ENCODE results near the gene SMARCC2.
A peak's percentile ranks its signal among the peaks of the same experiment; 100 is the strongest.

Gene SMARCC2

DNA sequence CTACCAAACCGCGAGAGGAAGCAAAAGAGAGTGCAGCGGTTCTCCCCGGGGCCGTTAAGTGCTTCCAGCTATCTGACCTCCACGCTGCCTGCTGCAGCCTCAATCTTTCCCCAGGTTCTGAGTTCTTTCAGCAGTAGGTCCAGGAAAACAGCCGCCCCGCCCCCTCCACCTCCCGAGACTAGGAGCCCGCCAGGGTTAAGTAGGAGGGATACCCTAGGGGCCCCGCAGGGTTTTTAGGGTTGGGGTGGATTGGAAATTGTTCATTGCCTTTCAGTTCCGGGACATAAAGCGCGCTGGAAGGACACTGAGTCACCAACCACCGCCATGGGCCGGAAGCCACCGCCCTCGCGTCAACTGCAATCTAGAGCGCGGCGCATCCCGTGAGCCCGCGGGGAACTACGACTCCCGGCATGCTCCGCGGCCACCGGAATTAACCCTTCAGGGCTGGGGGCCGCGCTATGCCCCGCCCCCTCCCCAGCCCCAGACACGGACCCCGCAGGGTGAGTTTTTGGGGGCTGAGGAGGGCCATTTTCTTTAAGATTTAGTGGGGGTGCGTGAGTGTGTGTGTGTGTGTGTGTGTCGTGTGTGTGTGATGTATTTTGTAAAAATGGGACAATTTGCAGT is 37.0 kb downstream of the SMARCC2 start, which contains the start of gene MYL6B:
Gene MYL6B, plus strand, starts transcription at position 456 of the 624 bp plus-strand sequence. CDS start 1,332 bp downstream, outside the sequence.
- peak; percentile 76 to 78 for DNase-seq (ENCODE audit: low read depth in 2 of 2)

- DNase-seq (ENCODE audit: low read depth in 2 of 2): no peak
Observed at GRCh38 chr12:56151672-56152131, 37.6 kb downstream of the SMARCC2 start.

DNA sequence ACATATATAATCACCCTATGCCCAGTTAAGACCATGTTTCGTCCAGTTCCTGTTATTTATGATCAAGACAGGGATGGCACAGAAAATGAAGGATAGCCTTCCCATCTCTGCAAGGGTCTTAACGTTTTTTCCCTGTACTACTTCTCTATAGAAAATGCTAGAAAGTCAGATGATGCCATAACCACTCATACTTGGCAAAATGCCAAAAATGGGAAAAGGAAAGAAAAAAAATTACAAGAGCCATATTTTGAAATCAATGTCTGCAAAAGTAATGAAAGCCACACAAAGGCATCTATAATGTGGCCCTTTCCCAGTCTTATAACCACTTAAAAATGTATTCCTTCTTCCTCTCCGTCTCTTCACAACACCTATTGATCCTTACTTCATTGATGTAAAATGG is 38.7 kb downstream of the SMARCC2 start:
- no peak for DNase-seq (ENCODE audit: low read depth in 2 of 2)

DNA sequence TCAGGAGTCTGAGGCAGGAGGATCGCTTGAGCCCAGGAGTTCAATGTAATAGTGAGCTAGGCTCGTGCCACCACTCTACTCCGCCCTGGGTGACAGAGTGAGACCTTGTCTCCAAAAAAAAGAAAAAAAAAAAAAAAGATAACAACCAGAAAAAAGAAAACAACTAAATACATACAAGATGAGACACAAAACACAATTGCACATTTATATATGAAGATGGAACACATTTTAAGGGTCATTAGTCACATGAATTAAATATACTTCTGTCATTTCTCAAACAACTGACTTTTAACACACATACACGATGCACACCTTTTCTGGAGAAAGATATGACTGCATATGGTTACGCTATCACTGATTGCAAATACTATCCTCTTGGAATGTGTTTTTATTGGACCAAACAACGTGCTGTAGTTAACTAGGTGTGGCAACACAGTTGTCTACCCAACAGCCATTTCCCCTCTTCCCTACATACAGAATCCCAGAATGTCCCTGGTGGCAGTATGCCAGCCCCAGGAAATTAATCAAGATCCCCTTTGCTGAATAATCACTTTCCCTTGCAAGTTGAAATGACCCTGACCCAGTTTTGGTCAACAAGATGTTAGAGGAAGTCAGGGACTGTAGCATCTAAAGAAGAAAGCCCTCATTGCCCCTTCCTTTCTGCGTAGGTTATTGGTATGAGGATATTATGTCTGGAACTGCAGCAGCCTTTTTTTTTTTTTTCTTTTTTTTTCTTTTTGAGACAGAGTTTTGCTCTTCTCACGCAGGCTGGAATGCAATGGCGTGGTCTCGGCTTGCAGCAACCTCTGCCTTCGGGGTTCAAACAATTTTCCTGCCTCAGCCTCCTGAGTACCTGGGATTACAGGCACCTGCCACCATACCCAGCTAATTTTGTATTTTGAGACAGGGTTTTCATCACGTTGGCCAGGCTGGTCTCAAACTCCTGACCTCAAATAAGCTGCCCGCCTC is 42.5 kb downstream of the SMARCC2 start:
- DNase-seq (ENCODE audit: low read depth in 2 of 2): no peak

DNA sequence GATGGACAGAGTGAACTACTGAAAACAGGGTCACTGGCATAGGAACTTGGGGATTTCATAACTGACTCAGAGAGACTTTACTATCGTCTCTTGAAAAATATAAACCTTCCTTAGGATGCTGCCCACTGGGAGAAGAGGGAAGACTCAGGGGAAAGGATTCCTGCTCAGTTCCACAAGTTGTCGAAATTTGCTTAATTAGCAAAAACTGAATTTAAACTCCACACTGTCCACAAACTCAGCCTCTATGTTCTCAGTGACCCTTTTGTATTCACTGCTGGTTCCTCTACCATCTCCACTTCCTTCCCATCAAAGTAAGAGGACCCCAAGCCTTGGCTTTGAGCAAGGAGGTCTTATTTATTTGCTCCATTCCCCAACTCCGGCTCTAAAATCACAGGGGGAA is 44.1 kb downstream of the SMARCC2 start:
- no peak for DNase-seq (ENCODE audit: low read depth in 2 of 2)

- no peak for DNase-seq (ENCODE audit: low read depth in 2 of 2)
Observed at GRCh38 chr12:56143870-56144269, 45.4 kb downstream of the SMARCC2 start.

DNA sequence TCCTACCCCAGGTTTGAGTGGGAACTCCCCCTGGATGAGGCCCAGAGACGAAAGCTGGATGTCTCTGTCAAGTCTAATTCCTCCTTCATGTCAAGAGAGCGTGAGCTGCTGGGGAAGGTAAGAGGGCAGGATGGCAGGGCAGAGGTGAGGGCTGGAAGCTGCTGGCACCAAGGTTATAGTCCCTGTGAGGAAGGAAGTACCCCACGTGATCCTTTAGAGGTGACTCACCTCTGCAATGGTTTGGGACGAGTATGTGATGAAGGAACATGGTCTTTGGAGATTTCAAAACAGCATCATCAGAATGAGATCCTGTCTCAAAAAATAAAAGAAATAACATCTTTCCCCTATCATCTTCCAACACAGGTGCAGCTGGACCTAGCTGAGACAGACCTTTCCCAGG is 46.1 kb downstream of the SMARCC2 start:
- no peak for DNase-seq (ENCODE audit: low read depth in 2 of 2)

DNA sequence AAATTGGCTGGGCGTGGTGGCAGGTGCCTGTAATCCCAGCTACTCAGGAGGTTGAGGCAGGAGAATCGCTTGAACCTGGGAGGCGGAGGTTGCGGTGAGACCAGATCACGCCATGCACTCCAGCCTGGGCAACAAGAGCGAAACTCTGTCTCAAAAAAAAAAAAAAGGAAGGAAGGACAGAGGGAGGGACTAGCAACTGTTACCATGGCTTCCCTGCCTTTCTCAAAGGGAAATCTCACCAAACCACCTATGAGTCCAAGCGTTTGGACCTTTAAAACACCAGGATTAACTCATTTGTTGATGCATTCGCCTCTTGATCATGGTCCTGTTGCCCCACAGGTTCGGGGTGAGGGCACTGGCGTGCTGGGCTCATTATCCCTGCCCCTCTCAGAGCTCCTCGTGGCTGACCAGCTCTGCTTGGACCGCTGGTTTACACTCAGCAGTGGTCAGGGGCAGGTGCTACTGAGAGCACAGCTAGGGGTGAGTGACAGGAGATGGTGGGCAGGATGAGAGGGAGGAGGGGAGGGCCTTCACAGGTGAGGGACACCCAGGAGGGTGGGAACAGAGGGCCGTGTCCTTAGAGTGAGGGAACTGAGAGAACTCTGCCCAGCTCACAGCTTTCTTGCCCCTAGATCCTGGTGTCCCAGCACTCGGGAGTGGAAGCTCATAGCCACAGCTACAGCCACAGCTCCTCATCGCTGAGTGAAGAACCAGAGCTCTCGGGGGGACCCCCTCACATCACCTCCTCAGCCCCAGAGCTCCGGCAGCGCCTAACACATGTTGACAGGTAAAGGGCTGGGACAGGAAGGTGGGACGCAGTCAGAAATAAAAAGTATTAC is 47.1 kb downstream of the SMARCC2 start:
- no peak for DNase-seq (ENCODE audit: low read depth in 2 of 2)

DNA sequence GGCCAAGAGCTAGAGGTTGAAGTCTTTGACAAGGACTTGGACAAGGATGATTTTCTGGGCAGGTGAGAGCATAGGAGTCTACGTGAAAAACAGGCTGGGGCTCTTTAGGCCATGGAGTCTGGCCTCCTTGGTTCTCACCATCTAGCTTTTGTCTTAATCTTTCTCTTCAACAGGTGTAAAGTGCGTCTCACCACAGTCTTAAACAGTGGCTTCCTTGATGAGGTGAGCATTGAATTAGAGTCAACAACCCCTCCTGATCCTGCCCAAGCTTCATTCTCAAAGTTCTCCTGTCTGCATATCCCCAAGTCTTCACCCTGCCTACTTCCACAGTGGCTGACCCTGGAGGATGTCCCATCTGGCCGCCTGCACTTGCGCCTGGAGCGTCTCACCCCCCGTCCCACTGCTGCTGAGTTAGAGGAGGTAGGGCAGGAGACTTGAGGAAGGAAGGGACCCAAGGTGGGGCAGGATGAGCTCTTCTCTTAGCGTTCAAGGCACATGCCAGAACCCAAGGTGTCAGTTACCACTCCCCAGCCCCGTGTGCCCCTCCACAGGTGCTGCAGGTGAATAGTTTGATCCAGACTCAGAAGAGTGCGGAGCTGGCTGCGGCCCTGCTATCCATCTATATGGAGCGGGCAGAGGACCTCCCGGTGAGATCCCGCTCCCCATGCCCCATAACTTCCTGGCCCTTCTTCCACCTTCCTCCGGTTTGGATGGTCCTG is 51.3 kb downstream of the SMARCC2 start:
- no peak for DNase-seq (ENCODE audit: low read depth in 2 of 2)

GRCh38 chr12:56134897-56135296 is 54.4 kb downstream of the SMARCC2 start:
- no peak for DNase-seq (ENCODE audit: low read depth in 2 of 2)

GRCh38 chr12:56130876-56131275 is 58.4 kb downstream of the SMARCC2 start:
- DNase-seq (ENCODE audit: low read depth in 2 of 2): no peak

- DNase-seq (ENCODE audit: low read depth in 2 of 2): no peak
Observed at GRCh38 chr12:56129942-56130495, 59.3 kb downstream of the SMARCC2 start.

GRCh38 chr12:56129206-56129941 is 59.9 kb downstream of the SMARCC2 start:
- DNase-seq (ENCODE audit: low read depth in 2 of 2): no peak

DNA sequence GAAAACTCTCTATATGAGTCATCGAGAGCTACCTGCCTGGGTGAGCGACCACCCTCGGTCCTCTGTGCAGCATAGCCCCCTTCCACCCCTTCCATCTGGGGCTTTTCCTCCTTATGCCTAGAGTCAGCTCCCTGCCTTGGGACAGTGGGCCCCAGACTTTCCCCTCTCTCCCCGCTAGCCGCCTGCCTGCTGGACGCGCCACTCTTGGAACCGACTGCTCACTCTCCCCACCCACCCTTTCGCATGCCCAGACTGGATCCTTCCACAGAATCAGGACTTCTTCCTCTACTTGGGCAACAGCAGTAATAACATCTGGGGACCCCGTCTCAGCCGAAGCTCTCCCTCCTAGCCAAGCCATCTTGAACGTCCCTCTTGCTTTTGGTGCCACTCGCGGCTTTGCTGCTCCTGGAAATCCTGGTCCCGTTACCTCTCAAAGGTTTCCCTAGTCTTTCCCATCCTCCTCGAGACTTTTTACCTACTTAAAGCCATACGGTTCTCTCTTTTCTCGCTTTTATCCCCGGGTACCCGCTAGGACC is 60.5 kb downstream of the SMARCC2 start:
- DNase-seq (ENCODE audit: low read depth in 2 of 2): no peak

GRCh38 chr12:56127888-56128669 is 61.2 kb downstream of the SMARCC2 start, which contains the start of gene ESYT1:
Gene ESYT1, plus strand, starts transcription at chr12:56128267. Its CDS starts 53 bp downstream, at chr12:56128320.
- peak; percentile 100 for DNase-seq (ENCODE audit: low read depth in 2 of 2)

- no peak for DNase-seq (ENCODE audit: low read depth in 2 of 2)
Observed at GRCh38 chr12:56127485-56127887, 61.8 kb downstream of the SMARCC2 start.

DNA sequence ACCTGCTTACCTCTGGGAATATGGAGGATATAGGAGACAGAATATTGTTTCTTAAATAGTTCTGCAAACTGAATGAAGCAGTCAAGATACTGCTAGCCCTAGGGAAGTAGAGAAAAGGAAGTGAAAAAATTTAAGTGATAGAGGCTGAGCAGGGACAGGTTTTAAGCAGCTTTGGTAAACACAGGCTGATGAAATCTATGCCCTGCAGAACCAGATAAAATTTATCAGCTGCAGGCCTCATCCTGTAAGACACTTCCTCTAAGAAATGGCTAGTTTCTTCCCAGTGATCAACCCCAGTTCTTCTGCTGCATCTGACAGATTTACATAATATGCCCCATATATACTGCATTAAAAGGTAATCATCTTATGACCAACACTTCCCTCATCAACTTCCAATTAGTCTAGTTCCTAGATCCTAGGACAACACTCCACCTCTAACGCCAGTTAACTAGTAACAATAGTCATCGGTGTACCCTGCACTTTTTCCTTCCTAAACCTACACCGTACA is 62.5 kb downstream of the SMARCC2 start:
- DNase-seq (ENCODE audit: low read depth in 2 of 2): no peak

GRCh38 chr12:56124133-56124532 is 65.2 kb downstream of the SMARCC2 start:
- no peak for DNase-seq (ENCODE audit: low read depth in 2 of 2)

DNA sequence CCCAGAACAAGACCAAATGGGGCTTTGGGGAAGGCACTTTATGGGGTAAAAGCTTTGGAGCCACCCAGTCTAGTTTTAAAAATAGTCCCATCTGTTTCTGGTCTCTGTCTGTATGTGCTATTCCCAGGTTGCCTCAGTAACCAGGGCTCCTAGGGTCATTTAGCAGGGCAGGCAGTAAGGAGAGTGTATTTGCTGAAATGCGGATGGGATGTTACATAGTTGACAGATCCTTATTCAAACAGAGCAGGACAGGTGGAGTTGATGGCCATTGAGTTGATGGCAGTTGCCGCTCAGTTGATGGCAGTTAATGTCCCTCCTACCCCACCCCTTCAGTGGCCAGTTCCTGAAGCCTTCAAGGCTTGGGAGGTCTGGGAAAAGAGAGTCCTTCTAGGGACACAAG is 66.6 kb downstream of the SMARCC2 start:
- DNase-seq (ENCODE audit: low read depth in 2 of 2): no peak
